SK-N-SH (cell line): ENCODE results near the gene ASIP. TPM values are rescaled to one million over a fixed set of nuclear protein-coding genes. Genes with fewer than 3 reads are reported as not detected.
"Not testable (repeated sequence)": the region's sequence is repeated elsewhere in the genome, so short reads cannot be mapped to it uniquely, and the experiment has no call there.

Source experiments
- CTCF ChIA-PET: fragments of 300-600, 350-600 bp; formaldehyde crosslinking; extraction: SDS; loops from one replicate; lab custom pipeline; 2021; lab: Yijun Ruan, JAX
- POLR2A ChIA-PET: fragments of 350-600 bp; sonication (Branson Sonifier 250); formaldehyde crosslinking; extraction: SDS; loops from one replicate; lab custom pipeline; 2020; ENCODE audit warnings: antibody characterized with exemption, inconsistent platforms; lab: Yijun Ruan, JAX
- DNase-seq: peaks from one replicate; pipeline ENCODE4 v3.0.0; 2012
- H2AFZ ChIP-seq: fragments of 200-600 bp; sonication (generic); 2 replicates; pipeline ENCODE4 v1.8.1; 2016; ENCODE audit warnings: antibody characterized with exemption, mild to moderate bottlenecking, low read depth
- H3F3A ChIP-seq: fragments of 200-600 bp; sonication (generic); replicated peaks from 2 replicates; pipeline ENCODE3; 2016; ENCODE audit warnings: antibody characterized with exemption, mild to moderate bottlenecking; ENCODE audit not compliant: insufficient read depth
- H3K27ac ChIP-seq, 2 experiments: fragments of 200-500 bp in 1 of 2; fragments of 200-600 bp in 1 of 2; sonication (Bioruptor generic) in 1 of 2; sonication (generic), shearing (Covaris generic) in 1 of 2; 2 replicates each; pipeline versions ENCODE4 v1.5.1 to v1.6.1; 2014 to 2016; ENCODE audit warnings: low read depth in 2 of 2, inconsistent platforms in 1 of 2, low read length in 1 of 2, mild to moderate bottlenecking in 1 of 2, mixed read lengths in 1 of 2
- H3K27me3 ChIP-seq: fragments of 200-600 bp; sonication (generic), shearing (Covaris generic); 2 replicates; pipeline ENCODE4 v1.6.1; 2016; ENCODE audit warnings: mixed run types; ENCODE audit not compliant: insufficient read depth
- H3K36me3 ChIP-seq, 2 experiments: fragments of 200-500 bp in 1 of 2; fragments of 200-600 bp in 1 of 2; sonication (Bioruptor generic) in 1 of 2; sonication (generic) in 1 of 2; replicated peaks in 1 of 2; 2 replicates each; pipeline versions ENCODE3 to v1.5.1; 2014 to 2016; ENCODE audit warnings: low read length in 1 of 2, mild to moderate bottlenecking in 1 of 2; ENCODE audit not compliant: insufficient read depth in 2 of 2, control insufficient read depth in 1 of 2
- H3K4me1 ChIP-seq, 2 experiments: fragments of 200-500 bp in 1 of 2; fragments of 200-600 bp in 1 of 2; sonication (Bioruptor generic) in 1 of 2; sonication (generic), shearing (Covaris generic) in 1 of 2; 2 replicates each; pipeline versions ENCODE4 v1.5.1 to v1.6.1; 2014 to 2016; ENCODE audit warnings: low read depth in 1 of 2, low read length in 1 of 2, mixed run types in 1 of 2; ENCODE audit not compliant: insufficient read depth in 2 of 2, control insufficient read depth in 1 of 2
- H3K4me2 ChIP-seq: fragments of 200-600 bp; sonication (generic), shearing (Covaris generic); 2 replicates; pipeline ENCODE4 v1.6.1; 2017; ENCODE audit warnings: mixed run types
- H3K4me3 ChIP-seq, 2 experiments: fragments of 200-500 bp in 1 of 2; fragments of 200-600 bp in 1 of 2; sonication (Bioruptor generic) in 1 of 2; sonication (generic), shearing (Covaris generic) in 1 of 2; 2 replicates each; pipeline versions ENCODE4 v1.5.1 to v1.8.1; 2014 to 2016; ENCODE audit warnings: low read depth in 2 of 2, inconsistent platforms in 1 of 2, low read length in 1 of 2, mild to moderate bottlenecking in 1 of 2, mixed read lengths in 1 of 2, moderate library complexity in 1 of 2
- H3K79me2 ChIP-seq: fragments of 200-600 bp; sonication (generic); 2 replicates; pipeline ENCODE4 v1.8.1; 2017; ENCODE audit warnings: mild to moderate bottlenecking; ENCODE audit not compliant: insufficient read depth
- H3K9ac ChIP-seq: fragments of 200-600 bp; sonication (generic); 2 replicates; pipeline ENCODE4 v1.6.1; 2017; ENCODE audit warnings: mixed run types
- H3K9me2 ChIP-seq: fragments of 200-600 bp; sonication (generic); 2 replicates; pipeline ENCODE4 v1.6.1; 2017; ENCODE audit warnings: mixed run types
- H3K9me3 ChIP-seq: fragments of 200-600 bp; sonication (generic); 2 replicates; pipeline ENCODE4 v1.6.1; 2017; ENCODE audit warnings: mixed run types, mild to moderate bottlenecking, moderate library complexity
- H4K20me1 ChIP-seq: fragments of 200-600 bp; sonication (generic); 2 replicates; pipeline ENCODE4 v1.6.1; 2017; ENCODE audit warnings: mild to moderate bottlenecking, mixed run types; ENCODE audit not compliant: insufficient read depth
- EP300 ChIP-seq, 2 experiments: IDR thresholded peaks; 2 replicates each; pipeline versions ENCODE4 v1.4.0 to v1.6.1; 2012; ENCODE audit warnings: borderline replicate concordance in 1 of 2, low read depth in 1 of 2, low read length in 1 of 2
- EZH2phosphoT487 ChIP-seq: fragments of 200-600 bp; sonication (generic); IDR thresholded peaks from 2 replicates; pipeline ENCODE4 v1.6.1; 2017; ENCODE audit warnings: low read depth, mixed run types, mild to moderate bottlenecking, antibody characterized with exemption, moderate library complexity, borderline replicate concordance
- FOXJ3 ChIP-seq: sonication (generic); formaldehyde crosslinking; IDR thresholded peaks from 2 replicates; pipeline ENCODE4 v1.5.1; 2020; ENCODE audit warnings: mild to moderate bottlenecking, missing genetic modification reagents
- GABPA ChIP-seq: IDR thresholded peaks from 2 replicates; pipeline ENCODE4 v1.4.0; 2012; ENCODE audit warnings: low read depth, mild to moderate bottlenecking
- GATA2 ChIP-seq: sonication (generic); formaldehyde crosslinking; IDR thresholded peaks from 2 replicates; pipeline ENCODE4 v1.5.0; 2020; ENCODE audit warnings: mild to moderate bottlenecking, missing genetic modification reagents
- IRF3 ChIP-seq: fragments of 150-350 bp; IDR thresholded peaks from 2 replicates; pipeline ENCODE4 v1.6.1; 2016; ENCODE audit warnings: mild to moderate bottlenecking, low read depth, low read length
- MEF2A ChIP-seq: IDR thresholded peaks from 2 replicates; pipeline ENCODE4 v1.4.0; 2012; ENCODE audit warnings: low read depth, borderline replicate concordance
- NRF1 ChIP-seq: IDR thresholded peaks from 2 replicates; pipeline ENCODE4 v1.6.1; 2012; ENCODE audit warnings: low read depth, mild to moderate bottlenecking, low read length
- PBX3 ChIP-seq: IDR thresholded peaks from 2 replicates; pipeline ENCODE4; 2012
- POLR2AphosphoS5 ChIP-seq: IDR thresholded peaks from 2 replicates; pipeline ENCODE4 v1.6.1; 2012; ENCODE audit warnings: low read depth, low read length
- RAD21 ChIP-seq: IDR thresholded peaks from 2 replicates; pipeline ENCODE4 v1.6.1; 2012; ENCODE audit warnings: mild to moderate bottlenecking, low read length
- RFX5 ChIP-seq: IDR thresholded peaks from 2 replicates; pipeline ENCODE4 v1.6.1; 2012; ENCODE audit warnings: mild to moderate bottlenecking, improper control_type of control experiment, low read length
- RXRA ChIP-seq: IDR thresholded peaks from 2 replicates; pipeline ENCODE4 v1.4.0; 2012; ENCODE audit warnings: low read depth, mild to moderate bottlenecking, borderline replicate concordance
- SMC3 ChIP-seq: IDR thresholded peaks from 2 replicates; pipeline ENCODE4 v1.6.1; 2012; ENCODE audit warnings: low read depth, low read length, improper control_type of control experiment
- WGBS: methylation state at CpG from one replicate; pipeline ENCODE4 v1.1.6; 2017; ENCODE audit warnings: low lambda C conversion rate; 5-methylcytosine and 5-hydroxymethylcytosine counted together
- polyA plus RNA-seq, 3 experiments: library from polyadenylated mRNA; depleted of rRNA; stranded (reverse); fragments of >200 nt; gene quantifications; 2 replicates each; pipeline ENCODE4 v1.2.3, GENCODE V29; 2012

ASIP gene
- polyA plus RNA-seq, 1 of the 3 experiments (the other 2 are of a cell fraction) = 0.15 TPM

GRCh38 chr20:34201531-34201930, 39.7 kb upstream of the ASIP start:
- Histone ChIP-seq H3K9ac (no peak overlapping the region), H3F3A (no peaks in the 10 kb centered on the region), H3K27me3 (no peaks in the 10 kb centered on the region; the same call in 1 of the 2 replicates), H3K27ac (no peak overlapping the region), H2AFZ (no peak overlapping the region), H3K36me3 (no peaks in the 10 kb centered on the region), H3K4me1 (peaks cover 0 to 2% of the 10 kb centered on the region in 2 experiments; a peak in 2 of 4 replicates), H3K4me2 (no peak overlapping the region), H3K79me2 (no peaks in the 10 kb centered on the region), H3K9me2 (no peaks in the 10 kb centered on the region), H4K20me1 (no peaks in the 10 kb centered on the region), H3K4me3 (no peak overlapping the region), H3K9me3 (no peaks in the 10 kb centered on the region)
- TF ChIP-seq PBX3 (no peak), GABPA (no peak), POLR2AphosphoS5 (no peak), EZH2phosphoT487 (no peak), NRF1 (no peak), RXRA (no peak), EP300 (IDR thresholded peaks at IDR 0.05; ENCODE audit: borderline replicate concordance in 1 of 2, low read depth in 1 of 2, low read length in 1 of 2) (no peak), IRF3 (no peak), RAD21 (no peak), RFX5 (no peak), SMC3 (no peak), GATA2 (CRISPR knock-in tag) (no peak), FOXJ3 (CRISPR knock-in tag) (no peak), MEF2A (no peak)
- DNase-seq = no peak
- ChIA-PET POLR2A (no interaction called here), CTCF (interaction anchor here (1.4 to 3.1 kb wide), 2 partner anchors 10 to 321 kb away, joined by 3 to 21 read pairs; no protein-coding TSS in a partner anchor)
- 88% methylated on average over 4 of the region's 4 CpGs for WGBS

- H3K9ac ChIP-seq, H3K36me3 ChIP-seq, H3K9me2 ChIP-seq, H3K79me2 ChIP-seq, H3K27ac ChIP-seq, H4K20me1 ChIP-seq, H3K9me3 ChIP-seq, DNase-seq, H3K4me1 ChIP-seq, H3K27me3 ChIP-seq, H3F3A ChIP-seq: not testable (repeated sequence)
- POLR2A ChIA-PET = interaction anchor here (0.8 kb wide), 1 partner anchor 98 kb away, joined by 3 read pairs; the partner anchor contains the start of gene AHCY
- CTCF ChIA-PET = interaction anchor here (0.8 kb wide), 1 partner anchor 15 kb away, joined by 3 read pairs; no protein-coding TSS in a partner anchor
- 53% methylated on average over 21 of the region's 21 CpGs for WGBS
- H2AFZ ChIP-seq = peak overlapping the region; percentile 78; the same call in 1 of the 2 replicates
- peak overlapping the region; percentile 33; the same call in 1 of the 2 replicates for H3K4me2 ChIP-seq
- peak overlapping the region; percentile 4 to 39; a peak in 2 of 4 replicates for H3K4me3 ChIP-seq
Measured at GRCh38 chr20:34205172-34205880, 35.9 kb upstream of the ASIP start.
